SU-DHL-6 (cell line): ENCODE measurements around the gene ANKFY1.

Source experiments
- EZH2phosphoT487 ChIP-seq: fragments of 200-600 bp; sonication (generic), shearing (Covaris generic); conservative IDR thresholded peaks from 2 replicates; pipeline ENCODE4 v1.6.1; 2018; ENCODE audit warnings: mild to moderate bottlenecking, antibody characterized with exemption, low read length, moderate library complexity, mixed read lengths
- TF ChIP-seq, protein P1 (sequence below): fragments of 200-600 bp; sonication (generic); IDR thresholded peaks from one replicate; pipeline ENCODE4 v1.5.1; 2017; ENCODE audit warnings: antibody characterized with exemption, mild to moderate bottlenecking, low read length, moderate library complexity; ENCODE audit not compliant: insufficient read depth, poor library complexity, severe bottlenecking

GRCh38 chr17:4249452-4250029 lies 14.2 kb downstream of the ANKFY1 start:
- TF ChIP-seq, protein P1, sequence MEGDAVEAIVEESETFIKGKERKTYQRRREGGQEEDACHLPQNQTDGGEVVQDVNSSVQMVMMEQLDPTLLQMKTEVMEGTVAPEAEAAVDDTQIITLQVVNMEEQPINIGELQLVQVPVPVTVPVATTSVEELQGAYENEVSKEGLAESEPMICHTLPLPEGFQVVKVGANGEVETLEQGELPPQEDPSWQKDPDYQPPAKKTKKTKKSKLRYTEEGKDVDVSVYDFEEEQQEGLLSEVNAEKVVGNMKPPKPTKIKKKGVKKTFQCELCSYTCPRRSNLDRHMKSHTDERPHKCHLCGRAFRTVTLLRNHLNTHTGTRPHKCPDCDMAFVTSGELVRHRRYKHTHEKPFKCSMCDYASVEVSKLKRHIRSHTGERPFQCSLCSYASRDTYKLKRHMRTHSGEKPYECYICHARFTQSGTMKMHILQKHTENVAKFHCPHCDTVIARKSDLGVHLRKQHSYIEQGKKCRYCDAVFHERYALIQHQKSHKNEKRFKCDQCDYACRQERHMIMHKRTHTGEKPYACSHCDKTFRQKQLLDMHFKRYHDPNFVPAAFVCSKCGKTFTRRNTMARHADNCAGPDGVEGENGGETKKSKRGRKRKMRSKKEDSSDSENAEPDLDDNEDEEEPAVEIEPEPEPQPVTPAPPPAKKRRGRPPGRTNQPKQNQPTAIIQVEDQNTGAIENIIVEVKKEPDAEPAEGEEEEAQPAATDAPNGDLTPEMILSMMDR = peak; percentile 53
- TF ChIP-seq EZH2phosphoT487 = no peak
